ENCODE measurements around the gene IGSF21.

Gene IGSF21

DNA sequence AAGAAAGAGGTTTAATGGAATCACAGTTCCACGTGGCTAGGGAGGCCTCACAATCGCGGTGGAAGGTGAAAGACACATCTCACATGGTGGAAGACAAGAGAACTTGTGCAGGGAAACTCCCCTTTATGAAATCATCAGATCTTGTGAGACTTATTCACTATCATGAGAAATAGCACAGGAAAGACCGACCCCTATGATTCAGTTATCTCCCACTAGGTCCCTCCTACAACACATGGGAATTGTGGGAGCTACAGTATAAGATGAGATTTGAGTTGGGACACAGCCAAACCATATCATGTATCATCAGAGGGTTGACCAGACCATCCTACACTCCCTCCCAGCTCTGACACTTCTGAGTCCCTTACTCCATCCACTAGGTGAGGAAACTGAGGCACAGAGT is 229.2 kb downstream of the IGSF21 start:
- Histone ChIP-seq H2AFZ (ENCODE audit: low read length) (no peak overlapping the region), H4K20me1 (ENCODE audit: insufficient read depth, low read length) (no peaks in the 10 kb centered on the region), H3K4me1 (ENCODE audit: insufficient read depth, low read length, severe bottlenecking) (no peaks in the 10 kb centered on the region), H3K9ac (ENCODE audit: low read length) (no peak overlapping the region), H3K4me3 (ENCODE audit: low read depth, low read length, poor library complexity, severe bottlenecking) (no peak overlapping the region), H3K36me3 (ENCODE audit: insufficient read depth, low read length) (no peaks in the 10 kb centered on the region), H3K9me2 (ENCODE audit: low read depth, low read length) (no peaks in the 10 kb centered on the region), H3F3A (ENCODE audit: insufficient read depth, low read length) (no peaks in the 10 kb centered on the region), H3K9me3 (ENCODE audit: low read length) (no peaks in the 10 kb centered on the region), H3K4me2 (ENCODE audit: low read length) (no peak overlapping the region), H3K79me2 (ENCODE audit: insufficient read depth, low read length) (no peaks in the 10 kb centered on the region), H3K27ac (ENCODE audit: low read depth, low read length, poor library complexity, severe bottlenecking) (no peak overlapping the region), H3K27me3 (ENCODE audit: insufficient read depth, low read length) (no peaks in the 10 kb centered on the region)
- TF ChIP-seq, protein P1, sequence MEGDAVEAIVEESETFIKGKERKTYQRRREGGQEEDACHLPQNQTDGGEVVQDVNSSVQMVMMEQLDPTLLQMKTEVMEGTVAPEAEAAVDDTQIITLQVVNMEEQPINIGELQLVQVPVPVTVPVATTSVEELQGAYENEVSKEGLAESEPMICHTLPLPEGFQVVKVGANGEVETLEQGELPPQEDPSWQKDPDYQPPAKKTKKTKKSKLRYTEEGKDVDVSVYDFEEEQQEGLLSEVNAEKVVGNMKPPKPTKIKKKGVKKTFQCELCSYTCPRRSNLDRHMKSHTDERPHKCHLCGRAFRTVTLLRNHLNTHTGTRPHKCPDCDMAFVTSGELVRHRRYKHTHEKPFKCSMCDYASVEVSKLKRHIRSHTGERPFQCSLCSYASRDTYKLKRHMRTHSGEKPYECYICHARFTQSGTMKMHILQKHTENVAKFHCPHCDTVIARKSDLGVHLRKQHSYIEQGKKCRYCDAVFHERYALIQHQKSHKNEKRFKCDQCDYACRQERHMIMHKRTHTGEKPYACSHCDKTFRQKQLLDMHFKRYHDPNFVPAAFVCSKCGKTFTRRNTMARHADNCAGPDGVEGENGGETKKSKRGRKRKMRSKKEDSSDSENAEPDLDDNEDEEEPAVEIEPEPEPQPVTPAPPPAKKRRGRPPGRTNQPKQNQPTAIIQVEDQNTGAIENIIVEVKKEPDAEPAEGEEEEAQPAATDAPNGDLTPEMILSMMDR (IDR thresholded peaks at IDR 0.05; ENCODE audit: low read length): no peak
- no peak for TF ChIP-seq EZH2 (IDR thresholded peaks at IDR 0.05; ENCODE audit: borderline replicate concordance, low read length)

DNA sequence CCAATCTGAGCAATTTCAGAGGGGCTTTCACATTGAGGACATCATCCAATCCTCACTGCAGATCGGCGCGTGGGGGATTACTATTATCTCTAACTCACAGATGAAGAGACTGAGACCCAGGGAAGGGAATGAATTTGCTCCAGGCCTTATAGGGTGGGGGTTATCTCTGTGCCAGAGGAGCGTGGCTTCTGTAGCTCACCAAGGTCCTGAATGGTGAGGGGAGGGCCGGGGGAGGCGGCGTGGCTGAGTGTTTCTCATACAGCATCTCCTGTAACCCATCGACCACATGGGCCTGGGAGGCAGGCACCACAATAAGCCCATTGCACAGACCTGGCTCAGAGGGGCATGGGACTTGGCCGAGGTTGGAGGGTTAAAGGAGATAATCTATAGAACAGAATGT is 230.2 kb downstream of the IGSF21 start:
- Histone ChIP-seq H3K27ac (ENCODE audit: low read depth, low read length, poor library complexity, severe bottlenecking) (no peak overlapping the region), H3K79me2 (ENCODE audit: insufficient read depth, low read length) (no peaks in the 10 kb centered on the region), H3K9me3 (ENCODE audit: low read length) (no peaks in the 10 kb centered on the region), H3K9ac (ENCODE audit: low read length) (no peak overlapping the region), H3K9me2 (ENCODE audit: low read depth, low read length) (no peaks in the 10 kb centered on the region), H4K20me1 (ENCODE audit: insufficient read depth, low read length) (no peaks in the 10 kb centered on the region), H3K4me1 (ENCODE audit: insufficient read depth, low read length, severe bottlenecking) (no peaks in the 10 kb centered on the region), H3K4me2 (ENCODE audit: low read length) (no peak overlapping the region), H3K36me3 (ENCODE audit: insufficient read depth, low read length) (no peaks in the 10 kb centered on the region), H3K4me3 (ENCODE audit: low read depth, low read length, poor library complexity, severe bottlenecking) (no peak overlapping the region), H3F3A (ENCODE audit: insufficient read depth, low read length) (no peaks in the 10 kb centered on the region), H2AFZ (ENCODE audit: low read length) (no peak overlapping the region), H3K27me3 (ENCODE audit: insufficient read depth, low read length) (0 out of 2 replicates have a peak, but pooled peaks cover 3% of the 10 kb centered on the region)
- TF ChIP-seq, protein P1 (IDR thresholded peaks at IDR 0.05; ENCODE audit: low read length): no peak
- TF ChIP-seq EZH2 (IDR thresholded peaks at IDR 0.05; ENCODE audit: borderline replicate concordance, low read length): no peak

DNA sequence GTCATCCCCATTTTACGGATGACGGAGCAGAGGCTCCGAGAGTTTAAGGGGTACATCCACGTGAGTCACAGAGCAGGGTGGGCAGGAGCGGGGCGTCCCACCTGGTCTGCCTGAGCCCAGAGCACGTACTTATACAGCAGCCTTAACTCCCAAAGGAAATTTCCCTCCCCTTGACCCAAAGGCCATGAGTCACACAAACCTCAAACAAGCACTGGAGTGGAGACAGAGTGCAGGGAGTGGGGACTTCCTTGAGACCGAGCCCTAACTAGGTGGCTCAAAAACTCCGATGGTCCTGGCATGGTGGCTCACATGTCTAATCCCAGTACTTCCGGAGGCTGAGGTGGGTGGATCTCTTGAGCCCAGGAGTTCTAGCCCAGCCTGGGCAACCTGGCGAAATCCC is 231.6 kb downstream of the IGSF21 start:
- Histone ChIP-seq H3K79me2 (ENCODE audit: insufficient read depth, low read length) (no peaks in the 10 kb centered on the region), H3F3A (ENCODE audit: insufficient read depth, low read length) (no peaks in the 10 kb centered on the region), H2AFZ (ENCODE audit: low read length) (no peak overlapping the region), H3K4me1 (ENCODE audit: insufficient read depth, low read length, severe bottlenecking) (no peaks in the 10 kb centered on the region), H3K9me2 (ENCODE audit: low read depth, low read length) (no peaks in the 10 kb centered on the region), H3K4me3 (ENCODE audit: low read depth, low read length, poor library complexity, severe bottlenecking) (no peak overlapping the region), H3K27me3 (ENCODE audit: insufficient read depth, low read length) (0 out of 2 replicates have a peak, but pooled peaks cover 3% of the 10 kb centered on the region), H3K9ac (ENCODE audit: low read length) (no peak overlapping the region), H3K9me3 (ENCODE audit: low read length) (no peaks in the 10 kb centered on the region), H3K36me3 (ENCODE audit: insufficient read depth, low read length) (no peaks in the 10 kb centered on the region), H3K27ac (ENCODE audit: low read depth, low read length, poor library complexity, severe bottlenecking) (no peak overlapping the region), H4K20me1 (ENCODE audit: insufficient read depth, low read length) (no peaks in the 10 kb centered on the region), H3K4me2 (ENCODE audit: low read length) (no peak overlapping the region)
- TF ChIP-seq EZH2 (IDR thresholded peaks at IDR 0.05; ENCODE audit: borderline replicate concordance, low read length): no peak
- TF ChIP-seq, protein P1 (IDR thresholded peaks at IDR 0.05; ENCODE audit: low read length): no peak

Measured in OCI-LY1 (cell line).